Measurements from ENCODE around the gene AKR1B15.
"Not testable (repeated sequence)": the region's sequence is repeated elsewhere in the genome, so short reads cannot be mapped to it uniquely, and the experiment has no call there.

AKR1B15 gene

DNA sequence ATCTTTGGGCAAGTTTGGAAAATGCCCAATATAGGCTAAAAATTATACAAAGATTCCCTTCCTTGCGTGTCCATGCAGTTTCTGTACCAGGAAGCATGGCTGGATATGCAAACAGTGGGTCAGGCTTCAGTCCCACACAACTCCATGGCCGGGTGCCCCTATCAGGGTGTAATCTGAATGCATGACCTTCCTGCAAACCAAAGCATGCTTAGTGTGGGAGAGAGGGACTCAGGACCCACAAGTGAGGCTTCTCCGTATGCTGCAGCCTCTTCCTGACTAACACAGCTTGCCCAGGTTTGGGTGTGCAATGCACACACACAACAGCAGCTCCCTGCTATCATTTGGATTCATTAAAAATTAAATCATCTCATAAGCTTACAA lies 13.0 kb upstream of the AKR1B15 start:
- TF ChIP-seq, protein P1, sequence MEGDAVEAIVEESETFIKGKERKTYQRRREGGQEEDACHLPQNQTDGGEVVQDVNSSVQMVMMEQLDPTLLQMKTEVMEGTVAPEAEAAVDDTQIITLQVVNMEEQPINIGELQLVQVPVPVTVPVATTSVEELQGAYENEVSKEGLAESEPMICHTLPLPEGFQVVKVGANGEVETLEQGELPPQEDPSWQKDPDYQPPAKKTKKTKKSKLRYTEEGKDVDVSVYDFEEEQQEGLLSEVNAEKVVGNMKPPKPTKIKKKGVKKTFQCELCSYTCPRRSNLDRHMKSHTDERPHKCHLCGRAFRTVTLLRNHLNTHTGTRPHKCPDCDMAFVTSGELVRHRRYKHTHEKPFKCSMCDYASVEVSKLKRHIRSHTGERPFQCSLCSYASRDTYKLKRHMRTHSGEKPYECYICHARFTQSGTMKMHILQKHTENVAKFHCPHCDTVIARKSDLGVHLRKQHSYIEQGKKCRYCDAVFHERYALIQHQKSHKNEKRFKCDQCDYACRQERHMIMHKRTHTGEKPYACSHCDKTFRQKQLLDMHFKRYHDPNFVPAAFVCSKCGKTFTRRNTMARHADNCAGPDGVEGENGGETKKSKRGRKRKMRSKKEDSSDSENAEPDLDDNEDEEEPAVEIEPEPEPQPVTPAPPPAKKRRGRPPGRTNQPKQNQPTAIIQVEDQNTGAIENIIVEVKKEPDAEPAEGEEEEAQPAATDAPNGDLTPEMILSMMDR (IDR thresholded peaks at IDR 0.05; ENCODE audit: extremely low read depth, insufficient read depth, missing control alignments), result no peak
- in situ Hi-C loops (cut with MboI; ENCODE audit: low pct_unique_long_range_greater_than_20kb, low sequenced_read_pairs, unreplicated experiment), result no loop called here
- DNase-seq (ENCODE audit: low spot score), result no peak

DNA sequence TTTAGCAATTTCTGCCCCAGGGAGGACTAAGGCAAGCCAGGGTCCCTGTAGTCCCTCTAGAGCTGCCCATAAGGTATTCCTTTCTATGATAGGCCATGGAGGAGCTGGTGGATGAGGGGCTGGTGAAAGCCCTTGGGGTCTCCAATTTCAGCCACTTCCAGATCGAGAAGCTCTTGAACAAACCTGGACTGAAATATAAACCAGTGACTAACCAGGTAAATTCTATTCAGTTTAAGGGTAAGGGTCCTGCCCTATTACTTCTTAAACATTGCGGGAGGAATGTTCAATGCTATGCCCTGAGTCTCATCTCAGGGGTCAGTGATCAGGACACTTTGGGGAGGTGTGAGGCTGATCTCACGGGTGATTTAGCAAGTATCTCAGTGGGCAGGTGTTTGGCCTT lies 12.4 kb upstream of the AKR1B15 start:
- in situ Hi-C loops (cut with MboI; ENCODE audit: low pct_unique_long_range_greater_than_20kb, low sequenced_read_pairs, unreplicated experiment); DNase-seq (ENCODE audit: low spot score): not testable (repeated sequence)

DNA sequence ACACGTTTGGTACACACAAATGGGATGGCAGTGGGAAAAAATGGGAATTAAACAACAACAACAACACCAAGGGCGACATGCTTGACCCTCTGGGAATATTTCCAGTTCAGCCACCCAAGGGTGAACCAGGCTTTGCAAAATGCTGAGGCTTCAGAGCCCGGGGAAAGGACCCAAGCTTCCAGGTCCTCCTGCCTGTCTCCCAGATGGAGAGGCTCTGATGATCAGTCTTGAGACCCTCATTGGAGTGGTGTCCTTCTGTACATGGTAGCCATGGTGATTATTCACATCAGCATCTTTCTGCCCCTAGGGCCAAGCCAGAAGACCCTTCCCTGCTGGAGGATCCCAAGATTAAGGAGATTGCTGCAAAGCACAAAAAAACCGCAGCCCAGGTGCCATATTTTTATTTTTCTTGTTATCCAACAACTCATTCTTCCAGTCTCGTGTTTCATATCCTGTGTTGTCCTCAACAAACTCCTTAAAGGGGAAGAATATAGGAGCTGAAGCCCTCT lies 11.6 kb upstream of the AKR1B15 start:
- in situ Hi-C loops (cut with MboI; ENCODE audit: low pct_unique_long_range_greater_than_20kb, low sequenced_read_pairs, unreplicated experiment); DNase-seq (ENCODE audit: low spot score): not testable (repeated sequence)

DNA sequence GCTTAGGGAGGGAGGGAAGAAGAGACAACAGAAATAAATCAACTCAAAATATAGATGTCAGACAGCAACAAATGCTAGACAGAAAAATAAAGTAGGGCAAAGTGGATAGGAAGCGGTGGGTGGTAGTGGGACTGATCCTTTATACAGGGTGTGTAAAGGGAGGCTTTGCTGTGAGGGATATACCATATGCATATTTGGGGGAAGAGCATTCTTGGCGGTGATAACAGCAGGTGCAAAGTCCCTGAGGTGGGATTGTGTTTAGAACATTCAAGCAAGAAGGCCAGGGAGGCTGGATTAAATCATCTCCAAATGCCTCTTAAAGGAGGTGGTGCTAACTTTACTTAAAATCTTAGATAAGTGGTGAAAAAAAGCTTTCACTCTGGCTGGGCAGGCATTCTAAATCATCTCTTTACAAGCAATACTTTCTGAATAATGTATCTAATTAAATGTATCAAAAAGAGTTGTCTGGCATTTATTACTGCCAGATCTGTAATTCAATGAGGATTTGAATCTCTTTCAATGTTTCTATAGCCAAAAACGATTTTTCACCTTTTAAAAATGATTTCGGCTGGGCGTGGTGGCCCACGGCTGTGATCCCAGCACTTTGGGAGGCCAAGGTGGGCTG lies 9.4 kb upstream of the AKR1B15 start:
- no peak for DNase-seq (ENCODE audit: low spot score)
- TF ChIP-seq, protein P1 (IDR thresholded peaks at IDR 0.05; ENCODE audit: extremely low read depth, insufficient read depth, missing control alignments), result no peak
- in situ Hi-C loops (cut with MboI; ENCODE audit: low pct_unique_long_range_greater_than_20kb, low sequenced_read_pairs, unreplicated experiment), result no loop called here

DNA sequence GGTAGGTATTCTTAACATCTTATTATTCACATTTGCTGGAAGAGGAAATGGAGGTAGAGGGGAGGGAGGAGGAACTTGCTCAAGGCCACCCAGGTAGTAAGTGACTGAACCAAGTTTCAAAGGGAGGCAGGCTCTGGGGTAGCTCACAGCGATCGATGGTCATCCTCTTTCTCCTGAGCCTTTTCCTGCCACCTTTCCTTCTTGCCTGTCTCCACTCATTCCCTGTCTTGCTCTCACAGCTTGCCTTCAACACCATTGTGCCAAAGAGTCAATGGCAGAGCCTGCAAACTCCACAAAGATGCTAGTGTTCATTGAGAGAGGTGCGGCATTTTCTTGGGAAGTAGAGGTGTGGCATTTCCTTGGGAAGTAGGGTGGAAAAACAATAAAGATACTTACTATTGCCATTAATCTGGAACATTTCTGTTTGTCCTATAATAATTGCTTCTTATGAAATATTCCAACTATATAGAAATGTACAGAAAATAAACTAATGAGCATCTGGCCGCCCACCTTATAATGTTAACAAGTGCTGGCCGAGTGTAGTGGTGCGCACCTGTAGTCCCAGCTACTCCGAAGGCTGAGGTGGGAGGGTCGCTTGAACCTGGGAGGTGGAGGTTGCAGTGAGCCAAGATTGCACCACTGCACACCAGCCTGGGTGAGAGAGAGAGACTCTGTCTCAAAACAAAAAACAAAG lies 7.3 kb upstream of the AKR1B15 start:
- in situ Hi-C loops (cut with MboI; ENCODE audit: low pct_unique_long_range_greater_than_20kb, low sequenced_read_pairs, unreplicated experiment); DNase-seq (ENCODE audit: low spot score): not testable (repeated sequence)

DNA sequence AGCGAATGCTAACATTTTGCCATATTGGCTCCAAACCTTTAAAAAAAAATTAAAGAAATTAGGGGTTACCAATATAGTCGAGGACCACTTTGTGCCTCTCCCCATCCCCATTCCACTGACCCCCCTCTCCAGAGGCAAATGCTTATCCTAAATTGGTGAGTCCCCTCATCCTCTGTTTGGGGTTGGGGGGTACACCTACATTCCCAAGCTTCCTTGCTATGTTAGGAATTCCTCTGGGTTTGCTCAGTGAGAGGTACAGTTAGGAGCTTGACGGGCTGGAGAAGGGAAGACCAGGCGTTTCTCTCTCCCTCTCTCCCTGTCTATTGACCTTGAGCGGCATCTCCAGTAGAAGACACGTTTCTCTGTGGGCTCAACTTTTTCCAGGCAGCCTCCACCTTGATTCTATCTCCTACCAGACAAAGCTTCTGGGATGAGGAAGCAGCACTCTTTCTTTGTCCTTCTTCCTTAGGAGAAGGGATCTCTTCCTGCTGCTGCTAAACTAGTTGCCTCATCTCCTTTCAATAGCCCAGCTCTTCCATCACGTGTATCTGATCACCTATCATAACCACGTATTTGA lies 6.6 kb upstream of the AKR1B15 start:
- DNase-seq (ENCODE audit: low spot score), result no peak
- TF ChIP-seq, protein P1 (IDR thresholded peaks at IDR 0.05; ENCODE audit: extremely low read depth, insufficient read depth, missing control alignments), result no peak
- in situ Hi-C loops (cut with MboI; ENCODE audit: low pct_unique_long_range_greater_than_20kb, low sequenced_read_pairs, unreplicated experiment), result no loop called here

DNA sequence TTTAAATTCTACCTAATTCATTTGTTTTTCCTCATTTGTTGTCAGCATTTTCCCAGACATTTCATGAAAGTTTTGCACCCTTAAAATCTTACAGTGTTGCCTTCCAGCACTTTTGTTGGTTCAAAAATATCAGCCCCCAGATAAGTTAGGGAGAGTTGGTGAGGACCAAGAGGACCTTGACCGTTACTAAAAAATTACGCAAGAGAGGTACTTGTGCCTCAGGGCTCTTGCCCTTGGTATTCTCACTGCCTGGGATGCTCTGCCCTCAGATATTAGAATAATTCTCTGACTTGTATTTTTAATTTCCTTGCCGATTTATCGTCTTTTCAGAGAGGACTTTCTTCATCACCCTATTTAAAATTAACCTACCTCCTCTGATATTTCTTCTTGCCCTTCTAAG lies 3.5 kb upstream of the AKR1B15 start:
- TF ChIP-seq, protein P1 (IDR thresholded peaks at IDR 0.05; ENCODE audit: extremely low read depth, insufficient read depth, missing control alignments), result no peak
- in situ Hi-C loops (cut with MboI; ENCODE audit: low pct_unique_long_range_greater_than_20kb, low sequenced_read_pairs, unreplicated experiment), result no loop called here
- DNase-seq (ENCODE audit: low spot score), result no peak

DNA sequence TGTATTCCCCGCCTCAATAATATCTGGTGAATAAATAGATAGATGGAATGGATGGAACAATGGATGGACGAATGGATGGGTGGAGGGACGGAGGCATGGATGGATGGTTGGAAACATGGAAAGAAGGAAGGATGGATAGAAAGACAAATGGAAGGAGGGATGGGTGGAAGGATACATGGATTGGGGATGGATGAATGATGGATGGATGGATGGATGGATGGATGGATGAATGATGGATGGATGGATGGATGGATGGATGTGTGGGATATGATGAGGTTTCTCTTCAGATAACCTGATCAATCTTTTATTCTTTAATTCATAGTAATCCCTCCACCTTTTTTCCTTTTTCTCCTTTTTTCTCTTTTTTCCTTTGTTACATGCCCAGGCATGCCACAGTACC lies 3.0 kb upstream of the AKR1B15 start:
- DNase-seq (ENCODE audit: low spot score), result no peak
- in situ Hi-C loops (cut with MboI; ENCODE audit: low pct_unique_long_range_greater_than_20kb, low sequenced_read_pairs, unreplicated experiment), result no loop called here
- TF ChIP-seq, protein P1 (IDR thresholded peaks at IDR 0.05; ENCODE audit: extremely low read depth, insufficient read depth, missing control alignments), result no peak
